ENCODE measurements around the gene CDR2. TPM values are rescaled to one million over a fixed set of nuclear protein-coding genes. Genes with fewer than 3 reads are reported as not detected.
A peak's percentile ranks its signal among the peaks of the same experiment; 100 is the strongest.

Gene CDR2
- total and polyA plus RNA-seq, 5 donors: 7.2 to 19.2 (median 9.7) TPM

- 92% methylated on average over 2 of the region's 2 CpGs for WGBS
Measured at GRCh38 chr16:22364241-22364640, 10.2 kb downstream of the CDR2 start.

DNA sequence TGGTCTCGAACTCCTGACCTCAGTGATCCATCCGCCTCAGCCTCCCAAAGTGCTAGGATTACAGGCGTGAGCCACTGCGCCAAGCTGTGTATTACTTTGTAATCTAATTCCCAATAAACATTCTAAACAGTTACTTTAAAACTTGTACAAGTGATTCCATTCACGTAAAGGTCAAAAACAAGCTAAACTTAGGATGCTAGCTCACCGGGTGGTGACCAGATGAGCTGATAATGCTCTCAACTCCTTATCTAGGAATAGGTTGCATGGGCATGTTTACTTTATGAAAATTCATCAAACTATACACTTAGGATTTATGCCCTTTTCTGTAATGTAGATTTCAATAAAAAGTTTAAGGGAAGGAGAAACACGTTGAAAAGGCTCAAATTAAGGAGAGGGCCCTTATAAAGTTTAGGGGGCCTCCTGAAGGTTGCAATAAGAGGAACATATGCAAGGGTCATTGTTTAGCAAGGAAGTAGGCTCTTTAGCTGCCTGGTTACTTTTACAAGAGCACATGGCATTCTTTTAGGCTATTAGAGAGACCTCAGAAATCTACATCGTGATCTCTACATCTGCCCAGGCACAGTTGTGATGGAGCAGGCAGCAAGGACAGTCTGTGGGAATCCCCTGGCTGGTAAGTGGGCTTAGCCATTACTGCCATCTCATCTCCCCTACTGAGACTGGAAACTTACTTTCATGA lies 13.3 kb downstream of the CDR2 start:
- Histone ChIP-seq H3K4me3 (ENCODE audit: low read length) (no peak overlapping the region), H3K27me3 (ENCODE audit: control insufficient read depth, insufficient read depth) (no peaks in the 10 kb centered on the region), H3K9me3 (ENCODE audit: control insufficient read depth, low read length) (no peaks in the 10 kb centered on the region), H3K27ac (ENCODE audit: low read length) (no peak overlapping the region), H3K4me1 (ENCODE audit: control insufficient read depth, insufficient read depth, low read length) (peaks cover 2% of the 10 kb centered on the region)
- WGBS: 89% methylated on average over 8 of the region's 8 CpGs
- DNase-seq (no peak), ATAC-seq (no peak)
- intact Hi-C loops (cut with DNase I): no loop called here

More at GRCh38 chr16:22364241-22364640, 10.2 kb downstream of the CDR2 start:
- ATAC-seq (no peak), DNase-seq (no peak)
- Histone ChIP-seq H3K4me3 (ENCODE audit: low read length) (no peak overlapping the region), H3K27me3 (ENCODE audit: control insufficient read depth, insufficient read depth) (no peaks in the 10 kb centered on the region), H3K9me3 (ENCODE audit: control insufficient read depth, low read length) (no peaks in the 10 kb centered on the region), H3K27ac (ENCODE audit: low read length) (no peak overlapping the region), H3K4me1 (ENCODE audit: control insufficient read depth, insufficient read depth, low read length) (peaks cover 3% of the 10 kb centered on the region)
- intact Hi-C loops (cut with DNase I): no loop called here

DNA sequence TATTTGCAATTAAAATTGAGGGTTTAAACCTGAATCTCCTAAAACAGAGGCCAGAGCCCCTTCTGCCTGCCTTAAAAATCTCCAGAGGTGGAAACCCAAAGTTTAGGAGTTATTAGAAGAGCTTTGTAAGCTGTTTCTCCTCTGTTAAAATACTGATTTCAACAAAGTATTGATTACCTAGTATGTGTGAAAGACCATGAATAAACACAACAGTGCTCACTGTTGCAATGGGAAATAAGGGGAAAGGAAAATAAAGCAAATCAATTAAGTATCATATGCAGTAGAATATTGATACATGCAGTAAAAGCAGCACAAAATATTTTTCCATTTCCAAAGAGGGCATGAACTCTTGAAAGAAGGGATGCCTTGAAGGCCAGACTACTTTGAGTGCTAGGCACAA lies 14.7 kb downstream of the CDR2 start:
- H3K27me3 ChIP-seq (ENCODE audit: control insufficient read depth, insufficient read depth): no peaks in the 10 kb centered on the region
- DNase-seq (no peak), ATAC-seq (no peak)
- intact Hi-C loops (cut with DNase I): no loop called here
- H3K27ac ChIP-seq (ENCODE audit: low read length): no peak overlapping the region
- H3K4me3 ChIP-seq (ENCODE audit: low read length): no peak overlapping the region
- H3K9me3 ChIP-seq (ENCODE audit: control insufficient read depth, low read length): no peaks in the 10 kb centered on the region
- peaks cover 2% of the 10 kb centered on the region for H3K4me1 ChIP-seq (ENCODE audit: control insufficient read depth, insufficient read depth, low read length)

- Histone ChIP-seq H3K4me3 (ENCODE audit: low read length) (no peak overlapping the region), H3K27ac (ENCODE audit: low read length) (no peak overlapping the region), H3K9me3 (ENCODE audit: control insufficient read depth, low read length) (no peaks in the 10 kb centered on the region), H3K4me1 (ENCODE audit: control insufficient read depth, insufficient read depth, low read length) (peaks cover 5% of the 10 kb centered on the region), H3K27me3 (ENCODE audit: control insufficient read depth, insufficient read depth) (no peaks in the 10 kb centered on the region)
- intact Hi-C loops (cut with DNase I): no loop called here
- DNase-seq (no peak), ATAC-seq (no peak)
- 89% methylated on average over 1 of the region's 1 CpG for WGBS
Measured at GRCh38 chr16:22358000-22358399, 16.4 kb downstream of the CDR2 start.

DNA sequence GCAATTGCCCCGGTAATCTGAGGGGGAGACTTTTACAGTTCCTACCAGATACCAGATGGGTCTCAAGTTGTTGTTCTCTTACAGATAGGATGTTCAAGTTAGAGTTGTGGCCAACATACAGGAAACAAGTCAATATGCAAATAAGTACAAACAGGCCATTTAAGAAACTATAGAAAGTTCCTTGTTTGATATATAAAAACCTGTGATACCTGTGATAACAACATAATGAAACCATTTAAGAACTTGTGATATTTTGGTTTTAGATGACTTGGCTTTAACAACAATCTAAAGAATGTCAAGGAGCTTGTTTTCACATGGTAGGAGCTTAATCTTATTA lies 16.8 kb downstream of the CDR2 start:
- no peaks in the 10 kb centered on the region for H3K27me3 ChIP-seq (ENCODE audit: control insufficient read depth, insufficient read depth)
- ATAC-seq (no peak), DNase-seq (no peak)
- intact Hi-C loops (cut with DNase I): no loop called here
- 51% methylated on average over 1 of the region's 1 CpG for WGBS
- no peak overlapping the region for H3K4me3 ChIP-seq (ENCODE audit: low read length)
- H3K4me1 ChIP-seq (ENCODE audit: control insufficient read depth, insufficient read depth, low read length): peaks cover 5% of the 10 kb centered on the region
- no peak overlapping the region for H3K27ac ChIP-seq (ENCODE audit: low read length)
- H3K9me3 ChIP-seq (ENCODE audit: control insufficient read depth, low read length): no peaks in the 10 kb centered on the region

DNA sequence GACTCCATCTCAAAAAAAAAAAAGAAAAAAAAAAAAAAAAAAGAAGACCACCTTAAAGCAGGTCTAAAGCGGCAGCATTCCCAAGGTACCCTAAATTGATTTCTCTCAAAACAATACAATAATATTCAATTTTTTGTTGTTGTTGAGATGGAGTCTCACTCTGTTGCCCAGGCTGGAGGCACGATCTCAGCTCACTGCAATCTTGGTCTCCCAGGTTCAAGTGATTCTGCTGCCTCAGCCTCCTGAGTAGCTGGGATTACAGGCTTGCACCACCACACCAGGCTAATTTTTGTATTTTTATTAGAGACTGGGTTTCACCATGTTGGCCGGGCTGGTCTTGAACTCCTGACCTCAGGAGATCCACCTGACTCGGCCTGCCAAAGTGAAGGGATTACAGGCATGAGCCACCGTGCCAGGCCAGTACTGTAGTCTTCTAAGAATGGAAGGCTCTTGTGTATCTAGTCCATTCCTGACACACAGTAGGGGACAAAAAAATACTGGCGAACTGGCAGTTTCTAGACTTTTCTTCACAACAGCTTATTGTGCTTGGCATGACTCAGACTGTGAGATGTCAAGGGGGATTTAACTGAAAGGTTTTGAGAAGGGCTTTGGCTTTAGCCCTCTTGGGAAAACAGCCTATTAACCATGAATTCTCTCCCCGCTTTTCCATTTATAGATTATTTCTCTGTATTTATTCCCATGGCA lies 17.3 kb downstream of the CDR2 start:
- WGBS: 91% methylated on average over 7 of the region's 7 CpGs
- intact Hi-C loops (cut with DNase I): no loop called here
- Histone ChIP-seq H3K27me3 (ENCODE audit: control insufficient read depth, insufficient read depth) (no peaks in the 10 kb centered on the region), H3K9me3 (ENCODE audit: control insufficient read depth, low read length) (no peaks in the 10 kb centered on the region), H3K4me1 (ENCODE audit: control insufficient read depth, insufficient read depth, low read length) (peaks cover 5% of the 10 kb centered on the region), H3K27ac (ENCODE audit: low read length) (no peak overlapping the region), H3K4me3 (ENCODE audit: low read length) (no peak overlapping the region)
- ATAC-seq (no peak), DNase-seq (no peak)

DNA sequence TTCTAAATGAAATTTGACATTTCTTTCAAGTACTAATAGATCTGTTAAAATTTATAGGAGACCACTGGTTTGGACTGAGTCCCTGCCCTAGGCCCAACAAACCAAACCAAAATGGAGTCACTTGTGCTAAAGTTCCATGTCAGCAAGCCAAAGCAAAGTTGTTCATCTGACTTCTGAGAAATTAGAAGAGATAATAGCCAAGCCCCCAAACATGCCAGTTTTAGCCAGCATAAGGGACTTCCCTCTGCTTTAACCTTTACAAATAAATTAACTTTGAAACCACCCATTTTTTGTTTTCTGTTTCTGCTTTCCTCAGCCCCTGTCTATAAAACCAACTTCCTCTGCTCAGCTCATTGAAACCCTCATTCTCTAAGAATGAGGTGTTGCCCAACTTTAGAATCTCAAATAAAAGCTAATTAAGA lies 18.9 kb downstream of the CDR2 start:
- no peak overlapping the region for H3K4me3 ChIP-seq (ENCODE audit: low read length)
- no peaks in the 10 kb centered on the region for H3K9me3 ChIP-seq (ENCODE audit: control insufficient read depth, low read length)
- no peak for ATAC-seq
- H3K27ac ChIP-seq (ENCODE audit: low read length): no peak overlapping the region
- no peaks in the 10 kb centered on the region for H3K27me3 ChIP-seq (ENCODE audit: control insufficient read depth, insufficient read depth)
- no peak for DNase-seq
- H3K4me1 ChIP-seq (ENCODE audit: control insufficient read depth, insufficient read depth, low read length): peaks cover 5% of the 10 kb centered on the region
- intact Hi-C loops (cut with DNase I): no loop called here

DNA sequence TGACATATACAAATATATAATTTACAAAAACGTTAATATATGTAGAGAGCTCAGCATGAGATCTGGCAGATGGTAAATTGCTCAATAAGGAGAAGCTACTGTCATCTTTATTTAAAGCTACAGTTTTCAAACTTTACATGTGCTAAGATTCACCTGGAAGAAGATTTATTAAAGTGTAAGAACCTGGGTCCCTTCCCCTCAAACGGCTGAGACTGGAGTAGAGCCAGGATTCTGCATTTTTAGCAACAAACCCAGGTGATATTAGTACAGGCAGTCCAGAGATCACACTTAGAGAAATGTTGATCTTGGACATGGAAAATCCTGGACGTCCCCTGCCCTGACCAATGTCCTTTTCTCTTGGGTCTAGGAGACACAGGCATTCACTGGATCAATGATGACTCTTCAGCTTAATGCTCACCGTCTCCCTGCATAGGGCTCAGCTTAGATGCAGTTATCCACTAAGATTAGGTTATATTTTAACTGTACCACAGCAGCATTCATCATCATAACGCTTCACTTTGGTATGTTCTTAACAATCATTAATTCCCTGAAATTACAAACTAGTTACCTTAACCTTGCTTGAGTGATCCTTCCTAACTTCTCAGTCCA lies 20.4 kb downstream of the CDR2 start:
- WGBS: 54% methylated on average over 5 of the region's 5 CpGs
- H3K27me3 ChIP-seq (ENCODE audit: control insufficient read depth, insufficient read depth): no peaks in the 10 kb centered on the region
- intact Hi-C loops (cut with DNase I): no loop called here
- DNase-seq: no peak
- H3K4me3 ChIP-seq (ENCODE audit: low read length): no peak overlapping the region
- no peaks in the 10 kb centered on the region for H3K9me3 ChIP-seq (ENCODE audit: control insufficient read depth, low read length)
- H3K4me1 ChIP-seq (ENCODE audit: control insufficient read depth, insufficient read depth, low read length): peaks cover 5% of the 10 kb centered on the region
- no peak overlapping the region for H3K27ac ChIP-seq (ENCODE audit: low read length)
- no peak for ATAC-seq

GRCh38 chr16:22353191-22353919 lies 21.1 kb downstream of the CDR2 start:
- H3K4me1 ChIP-seq (ENCODE audit: control insufficient read depth, insufficient read depth, low read length): peaks cover 5% of the 10 kb centered on the region
- peak overlapping the region; percentile 36 for H3K27ac ChIP-seq (ENCODE audit: low read length)
- intact Hi-C loops (cut with DNase I): no loop called here
- H3K9me3 ChIP-seq (ENCODE audit: control insufficient read depth, low read length): no peaks in the 10 kb centered on the region
- no peak overlapping the region for H3K4me3 ChIP-seq (ENCODE audit: low read length)
- no peaks in the 10 kb centered on the region for H3K27me3 ChIP-seq (ENCODE audit: control insufficient read depth, insufficient read depth)
- 42% methylated on average over 3 of the region's 3 CpGs for WGBS
- peak; percentile 38 to 51 for ATAC-seq
- no peak for DNase-seq

GRCh38 chr16:22352723-22353122 lies 21.7 kb downstream of the CDR2 start:
- Histone ChIP-seq H3K4me1 (ENCODE audit: control insufficient read depth, insufficient read depth, low read length) (peaks cover 5% of the 10 kb centered on the region), H3K9me3 (ENCODE audit: control insufficient read depth, low read length) (no peaks in the 10 kb centered on the region), H3K4me3 (ENCODE audit: low read length) (no peak overlapping the region), H3K27ac (ENCODE audit: low read length) (no peak overlapping the region), H3K27me3 (ENCODE audit: control insufficient read depth, insufficient read depth) (no peaks in the 10 kb centered on the region)
- ATAC-seq: no peak
- no peak for DNase-seq
- intact Hi-C loops (cut with DNase I): no loop called here
- WGBS: 97% methylated on average over 5 of the region's 5 CpGs

DNA sequence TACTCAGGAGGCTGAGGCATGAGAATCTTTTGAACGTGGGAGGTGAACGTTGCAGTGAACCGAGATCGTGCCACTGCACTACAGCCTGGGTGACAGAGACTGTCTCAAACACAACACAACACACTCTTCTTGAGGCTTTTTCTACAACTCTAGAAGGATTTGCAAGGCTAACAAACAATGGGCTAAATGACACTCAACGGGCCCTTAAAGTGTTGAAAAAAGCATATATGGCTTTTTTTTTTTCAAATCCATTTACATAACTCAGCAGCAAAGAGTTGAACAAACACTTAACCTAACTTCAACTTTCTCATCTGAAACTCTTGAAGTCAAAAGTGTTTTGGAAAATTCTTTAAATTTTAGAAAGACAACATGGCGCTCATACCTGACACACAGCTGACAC lies 22.3 kb downstream of the CDR2 start:
- Histone ChIP-seq H3K4me3 (ENCODE audit: low read length) (no peak overlapping the region), H3K9me3 (ENCODE audit: control insufficient read depth, low read length) (no peaks in the 10 kb centered on the region), H3K27me3 (ENCODE audit: control insufficient read depth, insufficient read depth) (no peaks in the 10 kb centered on the region), H3K4me1 (ENCODE audit: control insufficient read depth, insufficient read depth, low read length) (peaks cover 5% of the 10 kb centered on the region), H3K27ac (ENCODE audit: low read length) (no peak overlapping the region)
- ATAC-seq (no peak), DNase-seq (no peak)
- intact Hi-C loops (cut with DNase I): no loop called here
- 96% methylated on average over 6 of the region's 6 CpGs for WGBS

Data from right cardiac atrium (tissue), 5 donors.